Activated CD4-positive, alpha-beta T cell treated with anti-CD3 and anti-CD28 coated beads, Interleukin-2, amount 50 U/mL, for 48 hours (primary cell): ENCODE measurements around the gene BCO2.

Source experiments
- DNase-seq, 2 experiments: peaks; one replicate each; pipeline ENCODE4 v3.0.0-alpha.2; 2020

Gene BCO2

DNA sequence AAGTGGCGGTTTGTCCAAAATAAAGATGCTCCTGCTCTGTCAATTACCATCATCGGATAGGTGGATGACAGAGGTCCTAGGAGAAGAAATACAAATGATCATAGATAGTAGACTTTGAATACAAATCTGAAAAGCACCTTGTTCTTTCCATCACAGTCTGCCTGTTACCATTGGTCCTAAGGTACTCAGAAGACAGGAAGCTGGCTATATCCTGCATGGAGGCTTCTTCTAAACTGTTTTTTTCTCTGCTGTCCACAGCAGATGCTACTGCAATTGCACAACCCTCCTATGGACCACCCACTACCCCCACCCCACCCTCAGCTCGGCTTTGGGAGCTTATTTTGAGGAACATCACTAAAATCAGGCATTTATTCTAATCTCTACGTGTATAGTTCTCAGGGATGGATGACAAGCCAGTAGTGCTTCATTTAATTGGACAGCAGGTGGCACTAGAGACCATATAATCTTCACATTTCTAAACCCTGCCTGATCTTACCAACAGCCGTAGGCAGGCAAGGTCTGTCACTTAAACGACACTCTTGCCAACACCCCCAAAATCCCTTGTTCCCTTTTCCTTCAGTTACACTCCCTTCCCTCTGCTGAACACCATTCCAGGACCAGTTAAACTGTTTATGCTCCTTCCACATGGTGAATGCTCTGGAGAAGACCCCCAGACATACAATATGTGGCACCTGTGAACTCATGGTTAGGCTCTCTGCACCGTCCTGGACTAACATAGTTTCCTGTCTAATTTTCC lies 44.3 kb downstream of the BCO2 start:
- DNase-seq: peak in 1 of 2 experiments; percentile 24

DNA sequence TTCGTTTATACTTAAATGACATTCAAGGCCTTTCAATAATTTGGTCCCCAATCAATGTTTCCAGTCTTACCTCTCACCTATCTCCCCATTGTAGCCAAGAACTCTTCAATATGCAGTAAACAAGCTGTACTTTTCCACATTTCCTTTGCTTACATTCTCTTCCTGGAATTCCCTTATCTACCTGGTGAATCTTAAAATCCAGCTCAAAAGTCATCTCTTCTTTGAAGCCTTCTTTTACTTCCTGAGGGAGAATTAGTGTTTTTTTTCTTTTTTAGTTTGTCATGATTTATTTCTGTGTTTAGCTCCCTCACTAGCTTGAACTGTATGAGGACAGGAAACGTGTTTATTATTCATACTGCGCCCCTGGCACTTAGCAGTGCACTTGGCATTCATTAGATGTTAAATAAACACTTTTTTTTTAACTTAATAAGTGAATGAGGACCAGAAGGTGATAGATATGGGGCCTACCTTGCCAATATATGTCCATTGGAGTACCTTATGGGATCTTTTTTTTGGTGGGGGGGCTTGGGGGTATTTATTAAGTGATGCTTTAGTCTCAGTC lies 46.0 kb downstream of the BCO2 start:
- no peak for DNase-seq

DNA sequence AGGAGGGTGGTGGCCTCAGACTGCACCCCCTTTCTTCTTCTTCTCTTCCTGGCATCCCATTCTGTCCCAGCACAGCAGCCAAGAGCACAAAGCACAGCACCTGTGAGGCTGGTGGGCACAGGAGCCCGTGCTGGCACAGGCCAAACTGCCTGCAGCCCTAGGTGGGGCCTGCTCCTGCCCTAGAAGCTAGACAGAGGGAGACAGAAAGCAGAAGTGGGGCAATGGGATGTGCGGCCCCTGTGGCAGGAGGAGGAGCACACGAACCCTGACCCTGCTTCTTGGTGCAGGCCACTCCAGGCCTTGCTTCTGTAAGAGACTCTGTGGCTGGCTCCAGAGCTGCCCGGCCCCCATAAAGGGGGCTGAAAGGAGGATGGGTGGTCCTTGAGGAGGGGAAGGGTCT lies 47.0 kb downstream of the BCO2 start:
- DNase-seq: no peak

DNA sequence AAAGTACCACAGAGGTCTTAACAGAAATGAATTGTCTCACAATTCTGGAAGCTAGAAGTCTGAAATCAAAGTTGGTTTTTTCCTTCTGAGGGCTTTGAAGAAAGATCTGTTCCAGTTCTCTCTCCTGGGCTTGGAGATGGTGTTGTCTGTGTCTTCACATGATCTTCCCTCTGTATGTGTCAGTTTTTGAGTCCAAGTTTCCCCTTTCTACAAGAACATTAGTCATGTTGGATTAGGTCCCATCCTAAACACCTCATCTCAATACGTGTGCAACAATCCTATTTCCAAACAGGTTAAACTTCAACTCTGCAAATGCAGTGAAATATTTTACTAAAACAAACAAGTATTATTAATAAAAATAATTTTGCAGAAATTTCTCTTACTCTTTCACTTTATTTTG lies 47.8 kb downstream of the BCO2 start:
- no peak for DNase-seq

DNA sequence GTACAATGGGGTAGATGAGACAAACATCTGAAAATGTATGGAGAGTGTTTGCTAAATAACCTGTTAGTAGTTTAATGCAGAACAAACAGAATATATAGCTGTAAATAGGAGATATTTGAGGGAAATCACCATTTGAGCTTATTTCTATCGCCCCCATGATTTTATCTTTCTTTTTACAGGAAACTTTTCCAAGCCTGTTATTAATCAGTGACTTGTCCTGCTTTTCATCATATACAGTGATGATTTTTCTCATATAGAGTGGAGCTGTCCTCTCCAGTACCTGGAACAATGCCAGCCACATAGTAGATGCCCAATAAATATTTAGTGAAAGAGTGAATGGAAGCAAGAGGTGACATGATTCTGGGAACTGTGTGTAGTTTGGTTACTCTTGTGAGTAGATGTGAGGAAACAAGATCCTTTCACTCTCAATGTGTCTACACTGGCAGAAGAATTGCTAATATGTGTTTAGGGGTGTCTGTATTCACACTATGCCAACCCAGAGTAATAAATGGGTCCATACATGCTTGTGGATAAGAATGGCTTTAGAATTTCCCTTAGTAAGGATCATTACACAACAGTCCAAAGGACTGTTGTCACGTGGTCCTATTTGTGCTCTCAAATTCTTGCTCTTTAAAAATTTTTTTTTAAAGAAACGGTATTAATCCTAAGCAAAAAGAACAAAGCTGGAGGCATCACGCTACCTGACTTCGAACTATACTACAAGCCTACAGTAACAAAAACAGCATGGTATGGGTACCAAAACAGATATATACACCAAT lies 48.6 kb downstream of the BCO2 start:
- DNase-seq: no peak

DNA sequence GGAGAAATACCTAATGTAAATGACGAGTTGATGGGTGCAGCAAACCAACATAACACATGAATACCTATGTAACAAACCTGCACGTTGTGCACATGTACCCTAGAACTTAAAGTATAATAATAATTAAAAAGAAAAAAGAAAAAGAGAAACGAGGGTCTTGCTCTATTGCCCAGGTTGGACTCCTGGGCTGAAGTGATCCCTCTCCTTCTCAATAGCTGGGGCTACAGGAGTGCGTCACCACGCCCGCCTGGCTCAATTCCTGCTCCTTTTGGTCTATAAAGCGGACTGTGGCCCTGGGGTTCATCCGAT lies 50.4 kb downstream of the BCO2 start:
- no peak for DNase-seq

DNA sequence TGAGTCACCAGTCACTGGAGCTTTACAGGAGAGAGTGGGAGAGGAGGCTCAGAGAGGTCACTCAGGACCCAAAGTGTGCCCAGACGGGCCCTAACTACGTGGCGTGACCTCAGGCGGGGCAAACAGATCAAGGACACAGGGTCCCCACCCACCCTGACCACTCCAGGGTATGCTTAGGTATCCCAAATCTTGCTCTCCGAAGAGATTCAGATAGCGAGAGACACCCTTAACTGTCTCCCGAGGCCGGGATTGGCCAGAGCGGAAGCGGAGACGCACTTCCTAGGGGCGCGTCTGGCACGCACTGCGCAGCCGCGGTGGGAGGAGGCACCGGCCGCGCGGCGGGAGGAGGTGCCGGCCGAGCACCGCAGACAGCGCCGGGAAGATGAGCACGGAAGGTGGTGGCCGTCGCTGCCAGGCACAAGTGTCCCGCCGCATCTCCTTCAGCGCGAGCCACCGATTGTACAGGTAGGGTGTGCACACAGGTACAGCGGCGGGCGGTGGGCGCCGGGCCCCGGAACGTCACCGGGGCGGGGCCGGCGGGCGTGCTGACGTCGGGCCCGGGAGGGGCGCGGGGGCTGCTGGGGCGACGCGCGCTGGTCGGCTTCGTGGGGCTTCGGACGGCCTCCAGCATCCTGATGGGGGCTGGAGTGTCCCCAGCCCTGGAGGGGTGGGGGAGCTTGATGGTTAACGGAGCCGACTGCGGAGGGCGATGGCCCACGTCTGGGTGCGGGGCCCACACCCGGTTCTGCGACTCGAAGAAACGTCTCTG lies 50.9 kb downstream of the BCO2 start, which contains the start of gene PTS:
TSS of gene PTS (plus strand) at position 367 of the 769 bp plus-strand sequence. CDS start at position 383, 16 bp downstream.
- DNase-seq: peak; percentile 79 to 84

DNA sequence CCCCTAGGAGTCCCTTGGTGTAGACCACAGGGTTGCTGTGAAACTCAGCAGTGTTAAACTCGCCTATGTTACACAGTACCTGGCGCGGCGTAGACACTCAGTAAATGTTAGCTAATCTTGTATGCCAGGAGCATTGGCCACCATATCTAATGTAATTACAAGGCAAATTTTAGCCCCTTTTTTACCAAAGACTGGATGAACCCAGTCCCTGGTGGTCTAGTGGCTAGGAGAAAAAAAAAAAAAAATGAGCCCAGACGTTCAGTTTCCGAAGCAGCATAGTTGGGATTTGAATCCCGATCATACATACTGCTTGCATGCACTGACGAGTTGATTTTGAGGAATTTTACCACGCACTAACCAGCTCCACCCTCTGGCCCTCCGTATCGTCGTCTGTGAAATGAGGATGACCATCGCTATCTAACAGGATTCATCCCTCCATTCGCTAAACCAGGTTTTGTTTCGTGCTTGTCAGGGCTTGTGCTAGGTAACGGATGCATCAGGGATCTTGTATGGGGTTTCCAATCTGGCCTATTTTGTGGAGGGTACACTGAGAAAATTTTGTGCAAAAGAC lies 51.6 kb downstream of the BCO2 start:
- DNase-seq: no peak

DNA sequence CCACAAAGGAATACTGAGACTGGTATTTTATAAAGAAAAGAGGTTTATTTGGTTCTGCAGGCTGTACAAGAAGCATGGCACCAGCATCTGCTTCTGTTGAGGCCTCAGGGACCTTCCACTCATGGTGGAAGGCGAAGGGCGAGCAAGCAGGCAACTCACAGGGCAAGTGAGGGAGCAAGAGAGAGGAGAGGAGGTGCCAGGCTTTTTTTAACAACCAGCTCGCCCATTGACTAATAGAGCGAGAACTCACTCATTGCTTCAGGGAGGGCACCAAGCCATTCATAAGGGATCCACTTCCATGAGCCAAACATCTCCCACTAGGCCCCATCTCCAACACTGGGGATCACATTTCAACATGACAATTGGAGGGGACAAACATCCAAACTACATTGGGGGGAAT lies 52.2 kb downstream of the BCO2 start:
- DNase-seq: no peak

DNA sequence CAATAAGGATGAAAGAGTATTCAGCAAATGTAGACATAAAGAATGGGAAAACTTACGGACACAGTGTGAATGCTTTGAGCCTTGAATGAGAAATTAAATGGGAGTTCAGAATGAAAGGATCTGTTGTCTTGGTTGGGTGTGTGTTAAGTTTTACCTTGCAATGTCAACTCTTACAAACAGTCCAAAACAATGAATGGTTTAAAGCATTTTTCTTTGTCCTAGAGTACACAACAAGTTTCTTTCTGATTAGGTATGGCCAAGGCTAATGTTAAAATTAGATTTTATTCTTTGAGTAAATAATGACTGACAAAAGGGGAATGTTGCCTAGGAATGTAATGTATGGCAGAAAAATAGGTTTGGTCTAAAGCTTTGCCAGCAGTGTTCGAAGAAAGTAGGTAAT lies 53.4 kb downstream of the BCO2 start:
- no peak for DNase-seq

DNA sequence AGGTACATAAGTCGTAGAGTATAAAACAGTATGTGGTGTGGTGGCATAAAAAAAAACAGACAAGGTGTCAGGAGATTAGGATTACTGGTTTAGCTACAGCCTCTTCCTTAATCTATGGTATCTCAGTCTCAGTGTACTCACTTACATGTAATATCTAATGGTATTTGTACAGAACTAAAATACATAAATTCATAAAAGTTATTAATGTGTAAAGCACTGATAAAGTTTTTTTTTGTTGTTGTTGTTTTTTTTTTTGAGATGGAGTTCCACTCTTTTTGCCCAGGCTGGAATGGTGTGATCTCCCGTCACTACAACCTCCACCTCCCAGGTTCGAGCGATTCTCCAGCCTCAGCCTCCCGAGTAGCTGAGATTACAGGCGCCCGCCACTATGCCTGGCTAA lies 53.8 kb downstream of the BCO2 start:
- DNase-seq: no peak

DNA sequence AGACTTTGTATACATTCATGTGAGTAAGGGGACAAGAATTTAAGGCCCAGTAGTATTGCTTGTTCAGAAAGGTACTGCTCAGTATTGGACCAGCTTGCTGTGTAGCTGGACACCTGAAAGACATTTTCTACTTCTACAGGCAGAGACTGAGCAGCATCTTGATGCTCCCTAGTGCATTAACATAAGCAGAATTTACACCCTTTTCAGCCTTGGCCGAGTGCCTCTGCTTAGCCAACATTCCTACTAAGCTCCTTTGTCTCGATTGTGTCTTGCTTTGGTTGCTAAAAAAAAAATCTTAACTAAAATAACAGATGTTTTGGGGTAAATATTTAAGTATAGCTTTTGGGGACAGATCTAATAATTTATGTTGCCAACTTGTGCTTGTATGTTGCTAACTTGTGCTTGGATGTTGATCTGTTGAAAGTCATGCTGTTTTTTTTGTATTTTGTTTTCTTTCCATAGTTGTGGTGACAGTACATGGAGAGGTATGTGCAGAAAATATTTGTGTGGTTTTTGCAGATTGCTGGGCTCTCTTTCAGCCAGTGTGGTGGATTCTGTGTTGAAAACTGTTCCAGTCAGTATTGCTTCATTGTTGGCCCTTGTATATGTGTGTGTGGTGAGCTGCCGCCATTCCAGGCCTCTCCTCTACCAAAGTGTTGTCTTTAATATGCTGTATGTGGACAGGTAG lies 54.6 kb downstream of the BCO2 start:
- DNase-seq: no peak

DNA sequence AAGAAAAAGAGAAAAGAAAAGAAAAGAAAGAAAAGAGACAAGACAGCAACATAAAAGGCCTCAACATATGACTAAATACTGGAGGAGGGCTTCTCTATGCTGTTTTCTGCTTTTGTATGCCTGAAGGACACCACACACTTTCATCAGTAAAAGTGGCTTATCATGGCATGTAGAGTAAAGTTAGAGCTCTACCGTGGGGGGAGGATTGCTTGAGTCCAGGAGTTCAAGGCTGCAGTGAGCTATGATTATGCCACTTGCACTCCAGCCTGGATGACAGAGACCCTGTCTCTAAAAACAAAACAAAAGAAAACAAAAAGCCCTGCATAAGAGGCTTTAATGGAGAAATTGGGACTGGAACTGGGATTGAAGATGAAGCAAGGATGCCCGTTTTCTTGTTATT lies 56.6 kb downstream of the BCO2 start:
- DNase-seq: no peak

DNA sequence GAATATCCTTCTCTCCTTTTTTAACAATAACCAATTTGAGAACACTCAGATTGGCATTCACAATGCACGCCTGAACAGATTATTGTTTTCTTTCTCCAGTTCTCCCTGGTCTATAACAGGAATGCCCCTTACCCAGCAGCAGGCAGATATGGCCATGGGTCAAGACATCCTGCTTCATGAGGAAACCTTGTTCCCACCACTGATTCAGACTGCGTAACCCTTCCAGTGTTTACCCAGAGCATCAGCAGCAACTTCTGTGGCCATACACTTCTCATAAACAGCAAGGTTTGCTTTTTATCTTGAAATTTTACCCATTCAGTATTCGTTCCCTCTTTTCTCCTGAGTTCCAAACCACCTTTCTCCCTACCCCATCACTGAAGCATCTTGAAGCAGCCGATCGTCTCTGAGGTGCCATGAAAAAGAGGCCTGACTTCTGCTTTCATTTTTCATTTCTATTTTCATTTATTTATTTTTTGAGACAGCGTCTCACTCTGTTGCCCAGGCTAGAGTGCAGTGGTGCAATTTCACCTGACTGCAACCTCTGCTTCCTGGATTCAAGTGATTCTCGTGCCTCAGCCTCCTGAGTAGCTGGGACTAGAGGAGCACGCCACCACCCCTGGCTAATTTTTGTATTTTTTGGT lies 60.6 kb downstream of the BCO2 start:
- no peak for DNase-seq

DNA sequence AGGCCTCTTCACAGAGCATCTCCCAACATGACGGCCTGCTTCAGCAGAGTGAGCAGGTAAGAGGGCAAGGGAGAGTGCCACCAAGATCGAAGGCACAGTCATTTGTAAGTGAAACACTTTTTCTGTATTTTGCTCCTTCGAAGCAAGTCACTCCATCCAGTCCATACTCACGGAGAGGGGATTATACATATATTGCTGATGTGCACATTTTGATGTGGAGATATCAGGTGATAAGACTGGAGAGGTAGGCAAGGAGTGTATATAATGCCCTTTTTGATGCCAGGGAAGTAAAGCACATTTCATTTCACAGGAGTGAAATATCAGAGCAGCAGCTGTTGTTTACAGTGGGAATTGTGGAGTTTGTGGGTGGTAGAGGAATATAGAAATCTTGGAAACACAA lies 62.1 kb downstream of the BCO2 start:
- no peak for DNase-seq

DNA sequence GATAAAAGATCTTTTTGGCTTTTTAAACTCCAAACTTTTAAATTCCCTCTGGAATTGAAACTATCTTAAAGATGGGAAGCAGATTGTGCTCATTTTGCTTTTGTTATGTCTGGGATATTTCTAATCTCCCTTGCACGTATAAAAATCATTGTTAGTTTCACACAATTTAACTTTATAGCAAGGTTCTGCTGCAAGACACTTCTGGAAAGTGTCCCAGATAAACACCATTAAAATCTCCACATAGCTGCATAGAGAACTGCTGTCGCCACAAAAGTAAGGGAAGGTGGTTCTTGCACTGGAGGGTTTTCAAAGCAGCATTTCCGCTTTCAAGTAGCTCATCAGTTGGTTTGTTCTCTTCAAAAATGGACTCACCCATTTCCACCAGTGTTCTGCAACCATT lies 62.7 kb downstream of the BCO2 start:
- no peak for DNase-seq

DNA sequence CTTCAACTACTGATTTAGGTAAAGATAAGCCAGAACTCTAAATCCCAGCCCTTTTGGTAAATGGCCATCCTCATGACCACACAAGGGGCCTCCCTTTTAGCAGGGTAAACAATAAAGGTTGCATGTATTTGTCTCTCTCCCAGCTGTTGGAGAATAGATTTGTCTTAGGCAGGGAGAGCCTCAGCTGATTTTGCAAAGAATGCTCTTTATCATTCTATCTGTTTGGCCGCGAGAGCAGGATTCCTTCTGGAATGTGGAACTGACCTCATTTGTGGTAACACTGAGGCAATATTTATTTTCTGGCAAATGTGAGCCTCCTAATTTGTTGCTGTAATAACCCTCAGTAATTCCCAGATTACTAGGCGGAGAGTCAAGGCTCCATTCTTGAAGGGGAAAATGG lies 66.2 kb downstream of the BCO2 start:
- DNase-seq: no peak

DNA sequence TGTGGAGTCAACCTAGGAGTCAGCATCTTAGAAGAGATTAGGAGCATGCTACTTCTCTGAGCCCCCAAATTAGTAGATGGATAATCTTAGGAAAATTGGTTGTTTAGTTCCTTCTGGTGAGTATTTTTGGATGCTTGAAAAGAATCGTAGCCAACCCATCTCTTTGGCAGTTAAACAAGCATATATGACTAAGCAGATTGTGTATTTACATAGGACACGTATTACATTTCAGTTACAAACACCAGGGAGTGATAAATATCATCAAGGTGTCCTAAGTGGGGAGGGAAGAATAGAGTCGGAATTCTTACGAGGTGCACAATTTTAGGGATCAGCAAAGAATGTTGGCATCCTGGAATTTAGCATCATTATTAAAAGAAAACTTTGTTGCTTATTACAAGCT lies 71.9 kb downstream of the BCO2 start:
- DNase-seq: no peak

DNA sequence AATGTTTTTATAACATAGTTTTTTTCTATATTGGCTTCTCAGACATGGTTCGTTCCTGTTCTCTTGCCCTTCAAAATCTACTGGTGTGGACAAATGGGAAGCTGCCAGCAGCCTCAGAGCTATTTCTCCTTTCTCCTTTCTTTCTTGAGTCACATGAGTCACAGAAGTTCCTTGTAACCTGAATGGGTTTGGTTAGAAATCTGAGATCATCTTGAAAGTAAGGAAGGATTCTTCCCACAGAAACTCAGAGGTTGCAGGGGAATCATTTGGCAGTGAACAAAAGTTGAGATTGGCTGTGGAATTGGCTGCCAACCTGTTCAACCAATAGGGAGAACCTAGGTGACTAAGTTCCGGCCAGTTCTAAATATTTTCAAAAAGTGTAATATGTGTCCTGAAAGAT lies 72.9 kb downstream of the BCO2 start:
- no peak for DNase-seq

DNA sequence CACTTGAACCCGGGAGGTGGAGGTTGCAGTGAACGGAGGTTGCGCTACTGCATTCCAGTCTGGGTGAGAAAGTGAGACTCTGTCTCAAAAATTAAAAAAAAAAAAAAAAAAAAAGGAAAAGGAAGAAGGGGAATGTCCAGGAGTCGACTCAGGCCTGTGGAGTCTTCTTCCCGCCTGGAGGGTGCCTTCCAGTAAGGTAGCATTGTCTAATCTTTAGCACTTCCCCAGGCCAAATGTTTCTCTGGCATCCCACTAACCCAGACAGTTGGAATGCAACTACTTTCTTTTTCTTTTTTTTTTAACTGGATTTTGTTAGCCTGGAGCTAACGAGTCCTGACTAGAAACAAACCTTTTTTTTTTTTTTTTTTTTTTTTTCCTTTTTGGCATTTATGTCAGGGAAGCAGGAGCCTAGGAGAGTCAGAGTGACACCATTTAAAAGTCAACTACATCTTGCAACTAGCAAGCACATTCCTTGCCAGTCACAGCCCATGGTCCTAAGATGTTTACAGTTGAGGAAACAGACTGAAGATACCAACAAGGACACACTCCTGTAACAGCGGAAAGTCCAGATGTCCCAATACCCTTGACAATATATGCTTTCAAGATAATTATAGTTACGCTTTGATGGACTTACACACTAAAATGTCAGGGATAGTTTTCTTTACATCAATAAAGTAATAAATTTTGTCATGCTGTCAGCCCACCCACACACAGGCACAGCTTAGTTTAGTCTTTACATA lies 74.7 kb downstream of the BCO2 start:
- DNase-seq: no peak

DNA sequence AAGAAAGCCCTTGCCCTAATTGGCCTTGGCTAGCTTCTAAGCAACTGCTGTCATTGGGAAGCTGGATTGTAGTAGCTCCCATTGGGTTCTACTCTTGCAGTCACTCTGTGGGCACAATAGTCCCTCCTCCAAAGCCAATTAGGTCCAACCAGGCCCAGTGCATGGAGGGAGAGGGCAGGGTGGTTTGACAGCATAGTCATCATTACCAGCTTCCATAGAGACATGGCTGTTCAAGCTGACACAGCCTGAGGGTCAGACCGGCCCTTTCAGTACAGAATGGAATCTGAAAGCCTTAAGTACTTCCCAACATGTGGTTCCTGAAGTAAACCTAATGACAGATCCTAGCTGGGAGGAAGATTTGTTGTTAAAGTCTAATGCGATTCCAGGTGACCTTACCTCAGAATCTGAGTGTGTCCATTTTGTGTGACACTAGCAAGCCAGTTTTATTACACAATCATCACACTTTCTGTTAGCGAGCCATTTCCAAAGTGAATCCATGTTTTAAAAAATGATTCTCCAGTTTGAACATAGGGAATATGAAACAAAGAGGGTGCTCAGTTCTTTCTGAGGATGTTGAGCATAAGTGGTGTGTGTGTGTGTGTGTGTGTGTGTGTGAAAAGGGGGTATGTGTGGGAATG lies 78.4 kb downstream of the BCO2 start:
- DNase-seq: no peak
